ENCODE results near the gene SLC4A11.

- TF ChIP-seq CTCF (IDR thresholded peaks at IDR 0.05) = no peak
- TF ChIP-seq POLR2A (IDR thresholded peaks at IDR 0.05) = no peak
Observed at GRCh38 chr20:3250091-3250504, 11.1 kb upstream of the SLC4A11 start.
